GM18861 (cell line): Measurements from ENCODE around the gene PRR12.

Source experiments
- ATAC-seq: cut with Tn5 transposase; IDR thresholded peaks from one replicate; pipeline ENCODE4 v1.9.1; 2021; ENCODE audit not compliant: unreplicated experiment

Gene PRR12

DNA sequence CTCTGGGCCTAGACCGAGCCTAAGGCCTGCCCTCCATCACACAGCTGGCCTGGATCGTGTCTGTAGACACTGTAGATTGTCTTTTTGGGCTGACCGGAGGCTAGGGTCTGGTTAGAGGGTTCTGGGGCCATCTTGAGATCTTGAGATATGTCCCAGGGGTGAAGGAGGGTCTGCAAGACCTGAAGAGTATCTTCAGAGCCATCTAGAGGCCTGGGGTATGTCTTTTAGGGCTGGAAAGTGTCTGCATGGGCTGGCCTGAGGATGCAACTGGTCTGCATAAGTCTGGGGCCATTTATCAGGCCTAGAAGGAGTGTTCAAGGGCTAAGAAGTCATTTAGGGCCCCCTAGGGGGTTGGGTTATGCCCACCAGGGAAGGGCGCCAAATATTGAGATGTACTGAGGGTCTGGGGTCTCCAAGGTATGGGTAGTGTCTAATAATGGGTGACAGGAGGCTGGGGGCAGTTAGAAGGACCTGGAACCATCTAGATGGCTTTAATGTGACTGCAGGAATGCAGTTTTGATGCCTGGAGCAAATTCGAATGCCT is 51.6 kb downstream of the PRR12 start:
- ATAC-seq, result no peak

DNA sequence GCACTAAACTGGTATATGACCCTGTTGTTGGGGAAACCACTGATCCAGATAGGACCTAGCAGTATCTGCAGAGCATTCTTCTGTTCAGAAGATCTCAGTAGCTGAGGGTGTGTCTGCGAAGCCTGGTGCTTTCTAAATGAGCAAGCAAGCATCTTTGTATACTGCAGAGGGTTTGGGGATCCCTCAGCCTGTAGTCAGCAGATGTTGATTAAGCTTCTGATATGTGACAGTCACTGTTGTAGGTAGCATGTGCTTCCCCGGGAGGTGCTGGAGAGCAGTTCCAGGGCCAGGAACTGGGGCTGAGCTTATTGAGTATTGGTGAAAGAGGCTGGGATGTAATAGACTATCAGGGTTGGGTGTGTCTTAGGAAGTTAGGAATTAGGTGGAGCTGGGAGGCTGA is 52.5 kb downstream of the PRR12 start:
- ATAC-seq, result no peak

DNA sequence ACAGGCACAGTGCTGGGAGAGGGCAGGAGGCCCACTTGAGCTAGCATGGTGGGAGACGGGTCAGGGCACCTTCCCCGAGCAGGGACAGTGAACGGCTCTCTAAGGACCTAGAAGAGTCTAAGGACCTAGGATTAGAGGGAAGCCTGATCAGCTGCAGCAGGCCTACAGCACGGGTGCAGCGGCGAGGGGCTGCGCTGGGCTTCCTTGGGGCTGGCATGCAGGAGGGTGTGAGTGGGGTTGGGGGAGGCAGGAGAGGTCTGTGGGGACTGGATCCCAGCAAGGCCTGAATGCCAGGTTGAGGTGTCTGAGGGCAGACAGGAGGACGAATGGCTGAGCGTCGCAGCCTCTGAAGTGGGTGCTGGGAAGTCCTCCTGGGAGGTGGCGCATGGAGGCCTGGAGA is 54.6 kb downstream of the PRR12 start:
- ATAC-seq, result no peak

DNA sequence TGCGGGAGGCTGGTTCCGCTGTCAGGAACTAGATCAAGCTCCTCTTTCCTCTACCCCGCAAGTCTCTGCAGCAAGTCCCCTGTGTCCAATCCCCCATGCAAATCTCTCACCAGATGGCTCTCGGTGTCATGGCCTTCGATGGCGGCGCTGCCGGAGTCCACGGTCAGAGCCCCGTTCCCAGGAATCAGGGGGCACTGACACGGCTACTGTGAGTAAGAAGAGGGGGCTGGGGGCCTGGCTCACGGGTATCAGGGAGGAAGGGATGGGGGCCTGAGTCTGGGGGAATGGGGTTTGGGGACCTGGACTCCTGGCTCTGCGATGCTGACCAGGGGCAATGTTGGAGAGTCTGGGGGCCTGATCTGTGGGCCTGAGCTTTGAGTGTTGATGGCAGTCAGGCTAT is 55.0 kb downstream of the PRR12 start:
- ATAC-seq, result no peak

DNA sequence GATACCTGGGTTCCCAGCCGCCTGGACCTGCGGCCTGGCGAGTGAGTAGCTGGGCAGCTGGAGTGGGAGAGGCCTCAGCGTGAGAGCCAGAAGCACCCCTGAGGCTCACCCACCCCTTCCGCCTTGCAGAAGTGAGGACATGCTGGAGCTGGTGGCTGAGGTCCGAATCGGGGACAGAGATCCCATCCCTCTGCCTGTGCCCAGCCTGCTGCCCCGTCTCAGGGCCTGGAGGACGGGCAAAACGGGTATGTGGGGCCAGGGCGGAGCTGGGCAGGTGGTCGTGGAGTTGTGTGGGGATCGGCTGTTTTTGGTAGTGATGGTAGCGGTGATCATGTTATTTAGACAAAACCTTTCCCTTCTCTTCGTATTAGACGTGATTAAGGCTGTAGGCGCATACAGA is 55.6 kb downstream of the PRR12 start:
- ATAC-seq, result no peak

DNA sequence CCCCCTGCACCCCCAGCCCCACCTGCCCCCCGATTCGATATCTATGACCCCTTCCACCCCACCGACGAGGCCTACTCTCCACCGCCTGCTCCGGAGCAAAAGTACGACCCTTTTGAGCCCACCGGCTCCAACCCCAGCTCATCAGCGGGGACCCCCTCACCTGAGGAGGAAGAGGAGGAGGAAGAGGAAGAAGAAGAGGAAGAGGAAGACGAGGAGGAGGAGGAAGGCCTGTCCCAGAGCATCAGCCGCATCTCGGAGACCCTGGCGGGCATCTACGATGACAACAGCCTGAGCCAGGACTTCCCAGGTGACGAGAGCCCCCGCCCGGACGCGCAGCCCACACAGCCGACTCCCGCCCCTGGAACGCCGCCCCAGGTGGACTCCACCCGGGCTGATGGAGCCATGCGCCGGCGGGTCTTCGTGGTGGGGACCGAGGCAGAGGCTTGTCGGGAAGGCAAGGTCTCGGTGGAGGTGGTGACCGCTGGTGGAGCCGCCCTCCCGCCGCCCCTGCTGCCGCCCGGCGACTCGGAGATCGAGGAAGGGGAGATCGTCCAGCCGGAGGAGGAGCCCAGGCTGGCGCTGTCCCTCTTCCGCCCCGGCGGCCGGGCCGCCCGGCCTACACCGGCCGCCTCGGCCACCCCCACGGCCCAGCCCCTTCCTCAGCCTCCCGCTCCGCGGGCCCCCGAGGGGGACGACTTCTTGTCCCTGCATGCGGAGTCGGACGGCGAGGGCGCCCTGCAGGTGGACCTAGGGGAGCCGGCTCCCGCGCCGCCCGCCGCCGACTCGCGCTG is 60.2 kb downstream of the PRR12 start:
- no peak for ATAC-seq

DNA sequence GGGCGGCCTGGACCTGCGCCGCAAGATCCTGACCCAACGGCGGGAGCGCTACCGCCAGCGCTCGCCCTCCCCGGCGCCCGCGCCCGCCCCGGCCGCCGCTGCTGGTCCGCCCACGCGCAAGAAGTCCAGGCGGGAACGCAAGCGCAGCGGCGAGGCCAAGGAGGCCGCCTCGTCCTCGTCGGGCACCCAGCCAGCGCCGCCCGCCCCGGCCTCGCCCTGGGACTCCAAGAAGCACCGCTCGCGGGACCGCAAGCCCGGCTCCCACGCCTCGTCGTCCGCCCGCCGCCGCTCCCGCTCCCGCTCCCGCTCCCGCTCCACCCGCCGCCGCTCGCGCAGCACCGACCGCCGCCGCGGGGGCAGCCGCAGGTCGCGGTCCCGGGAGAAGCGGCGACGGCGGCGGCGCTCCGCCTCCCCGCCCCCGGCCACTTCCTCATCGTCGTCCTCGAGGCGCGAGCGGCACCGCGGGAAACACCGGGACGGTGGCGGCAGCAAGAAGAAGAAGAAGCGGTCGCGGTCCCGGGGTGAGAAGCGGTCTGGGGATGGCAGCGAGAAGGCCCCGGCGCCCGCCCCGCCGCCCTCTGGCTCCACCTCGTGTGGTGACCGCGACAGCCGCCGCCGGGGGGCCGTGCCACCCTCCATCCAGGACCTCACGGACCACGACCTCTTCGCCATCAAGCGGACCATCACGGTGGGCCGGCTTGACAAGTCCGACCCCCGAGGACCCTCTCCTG is 61.0 kb downstream of the PRR12 start:
- no peak for ATAC-seq

DNA sequence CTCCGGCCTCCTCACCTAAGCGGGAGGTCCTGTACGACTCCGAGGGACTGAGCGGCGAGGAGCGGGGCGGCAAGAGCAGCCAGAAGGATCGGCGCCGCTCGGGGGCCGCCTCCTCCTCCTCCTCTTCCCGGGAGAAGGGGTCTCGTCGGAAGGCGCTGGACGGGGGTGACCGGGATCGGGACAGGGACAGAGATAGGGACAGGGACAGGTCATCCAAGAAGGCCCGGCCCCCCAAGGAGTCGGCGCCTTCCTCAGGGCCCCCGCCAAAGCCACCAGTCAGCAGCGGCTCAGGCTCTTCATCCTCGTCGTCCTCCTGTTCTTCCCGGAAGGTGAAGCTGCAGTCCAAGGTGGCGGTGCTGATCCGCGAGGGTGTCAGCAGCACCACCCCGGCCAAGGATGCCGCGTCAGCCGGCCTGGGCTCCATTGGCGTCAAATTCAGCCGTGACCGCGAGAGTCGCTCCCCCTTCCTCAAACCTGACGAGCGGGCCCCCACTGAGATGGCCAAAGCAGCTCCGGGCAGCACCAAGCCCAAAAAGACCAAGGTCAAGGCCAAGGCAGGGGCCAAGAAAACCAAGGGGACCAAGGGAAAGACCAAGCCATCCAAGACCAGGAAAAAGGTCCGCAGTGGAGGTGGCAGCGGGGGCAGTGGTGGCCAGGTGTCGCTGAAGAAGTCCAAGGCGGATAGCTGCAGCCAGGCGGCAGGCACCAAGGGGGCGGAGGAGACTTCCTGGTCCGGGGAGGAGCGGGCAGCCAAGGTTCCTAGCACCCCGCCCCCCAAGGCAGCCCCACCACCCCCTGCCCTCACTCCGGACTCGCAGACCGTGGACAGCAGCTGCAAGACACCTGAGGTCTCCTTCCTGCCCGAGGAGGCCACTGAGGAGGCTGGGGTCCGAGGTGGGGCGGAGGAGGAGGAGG is 61.8 kb downstream of the PRR12 start:
- ATAC-seq, result no peak

DNA sequence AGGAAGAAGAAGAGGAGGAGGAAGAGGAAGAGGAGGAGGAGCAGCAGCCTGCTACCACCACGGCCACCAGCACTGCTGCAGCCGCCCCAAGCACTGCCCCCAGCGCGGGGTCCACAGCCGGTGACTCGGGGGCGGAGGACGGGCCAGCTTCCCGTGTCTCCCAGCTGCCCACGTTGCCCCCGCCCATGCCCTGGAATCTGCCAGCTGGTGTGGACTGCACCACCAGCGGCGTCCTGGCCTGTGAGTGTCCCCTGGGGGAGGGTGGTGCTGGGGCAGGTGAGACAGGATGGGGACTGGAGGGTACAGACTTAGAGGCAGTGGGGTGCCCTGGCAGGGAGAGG is 62.5 kb downstream of the PRR12 start:
- ATAC-seq, result no peak

DNA sequence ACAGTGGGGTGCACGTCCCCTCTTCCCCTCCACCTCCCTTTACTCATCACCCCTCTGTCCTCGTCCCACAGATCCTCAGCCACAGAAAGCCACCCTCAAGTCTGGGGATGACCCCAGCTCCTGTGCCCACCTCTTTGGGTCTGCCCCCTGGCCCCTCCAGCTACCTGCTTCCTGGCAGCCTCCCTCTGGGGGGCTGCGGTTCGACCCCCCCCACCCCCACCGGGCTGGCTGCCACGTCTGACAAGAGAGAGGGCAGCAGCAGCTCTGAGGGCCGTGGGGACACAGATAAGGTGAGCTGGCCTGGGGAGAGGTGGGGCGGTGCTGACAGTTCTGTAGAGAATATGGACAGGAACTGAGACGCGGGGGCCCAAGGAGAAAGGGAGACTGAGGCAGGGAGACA is 63.6 kb downstream of the PRR12 start:
- no peak for ATAC-seq

DNA sequence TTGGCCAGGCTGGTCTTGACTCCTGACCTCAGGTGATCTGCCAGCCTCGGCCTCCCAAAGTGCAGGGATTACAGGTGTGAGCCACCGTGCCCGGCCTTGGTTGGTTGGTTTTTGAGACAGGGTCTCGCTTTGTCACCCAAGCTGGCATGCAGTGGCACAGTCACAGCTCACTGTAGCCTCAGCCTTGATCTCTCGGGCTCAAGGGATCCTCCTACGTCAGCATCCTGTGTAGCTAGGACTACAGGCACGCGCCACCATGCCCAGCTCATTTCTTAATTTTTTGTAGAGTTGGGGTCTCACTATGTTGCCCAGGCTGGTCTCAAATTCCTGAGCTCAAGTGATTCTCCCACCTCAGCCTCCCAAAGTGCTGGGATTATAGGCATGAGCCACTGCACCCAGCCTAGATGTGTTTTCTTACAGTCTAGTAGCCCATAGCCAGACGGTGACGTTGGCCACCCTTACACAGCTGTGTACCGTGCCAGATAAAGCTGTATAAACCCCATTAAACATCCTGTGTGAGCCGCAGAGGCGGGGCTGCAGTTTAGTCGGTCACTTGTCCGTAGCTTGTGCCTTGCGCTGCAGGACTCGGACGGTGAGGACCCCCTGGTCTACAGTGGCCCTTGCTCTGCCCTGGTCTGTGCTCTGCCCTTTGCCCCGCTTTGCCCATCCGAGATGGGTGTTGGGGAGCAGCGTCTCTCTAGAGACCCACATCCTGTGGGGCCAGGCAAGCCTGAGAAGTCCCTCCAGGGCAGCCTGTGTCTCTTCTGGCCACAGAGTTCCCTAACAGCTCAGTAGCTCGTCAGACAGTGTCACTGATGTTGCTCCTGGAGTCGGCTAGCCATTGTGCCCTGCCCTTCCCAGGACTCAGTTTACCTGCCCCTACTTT is 64.8 kb downstream of the PRR12 start:
- no peak for ATAC-seq

DNA sequence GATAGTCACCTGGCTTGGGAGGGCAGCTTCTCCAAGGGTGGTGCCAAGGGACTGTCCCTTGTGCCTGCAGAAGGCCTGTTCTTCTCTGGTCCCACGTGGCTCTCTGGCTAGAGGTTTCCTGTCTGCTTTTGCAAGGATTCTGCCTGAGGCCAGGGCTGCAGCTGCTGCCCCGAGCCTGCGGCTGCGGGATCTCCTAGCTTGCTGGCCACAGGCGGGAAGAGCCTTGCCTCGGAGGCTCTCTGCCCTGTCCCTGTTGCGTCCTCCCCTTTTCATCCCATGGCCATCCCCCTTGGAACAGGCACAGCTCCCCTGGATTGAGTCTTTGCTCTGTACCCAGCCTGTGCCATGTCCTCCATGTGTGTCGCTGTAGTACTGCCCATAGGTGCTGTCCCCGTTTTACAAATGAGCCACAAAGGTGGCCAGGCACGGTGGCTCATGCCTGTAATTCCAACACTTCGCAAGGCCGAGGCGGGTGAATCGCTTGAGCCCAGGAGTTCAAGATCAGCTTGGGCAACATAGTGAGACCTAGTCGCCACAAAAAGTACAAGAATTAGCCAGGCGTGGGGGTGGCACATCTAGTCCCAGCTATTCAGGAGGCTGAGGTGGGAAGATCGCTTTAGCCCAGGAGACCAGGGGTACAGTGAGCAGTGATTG is 65.6 kb downstream of the PRR12 start:
- ATAC-seq, result no peak

DNA sequence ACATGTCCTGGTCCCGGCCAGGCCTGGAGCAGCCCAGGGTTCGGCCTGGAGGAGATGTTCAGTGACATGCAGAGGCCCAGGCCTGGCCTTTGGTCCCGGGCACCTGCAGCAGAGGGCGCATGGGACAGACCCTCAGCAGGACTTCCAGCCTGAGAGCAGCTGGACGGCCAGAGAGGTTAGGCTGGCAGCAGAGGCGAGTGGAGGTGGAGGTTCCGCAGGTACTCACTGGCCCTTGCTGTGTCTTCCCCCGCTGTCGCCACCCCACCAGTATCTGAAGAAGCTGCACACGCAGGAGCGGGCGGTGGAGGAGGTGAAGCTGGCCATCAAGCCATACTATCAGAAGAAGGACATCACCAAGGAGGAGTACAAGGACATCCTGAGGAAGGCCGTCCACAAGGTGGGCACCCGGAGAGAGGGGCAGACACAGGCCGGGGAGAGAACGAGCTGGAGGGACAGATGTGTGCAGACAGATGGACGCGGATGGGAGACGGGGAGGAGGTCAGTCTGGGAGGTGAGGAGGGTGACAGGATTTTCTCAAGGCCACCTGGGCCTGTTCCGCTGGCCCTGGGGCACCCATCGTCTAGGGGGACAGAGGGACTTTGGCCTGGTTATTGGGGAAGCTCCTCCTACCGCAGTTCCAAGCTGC is 66.6 kb downstream of the PRR12 start:
- ATAC-seq, result no peak

DNA sequence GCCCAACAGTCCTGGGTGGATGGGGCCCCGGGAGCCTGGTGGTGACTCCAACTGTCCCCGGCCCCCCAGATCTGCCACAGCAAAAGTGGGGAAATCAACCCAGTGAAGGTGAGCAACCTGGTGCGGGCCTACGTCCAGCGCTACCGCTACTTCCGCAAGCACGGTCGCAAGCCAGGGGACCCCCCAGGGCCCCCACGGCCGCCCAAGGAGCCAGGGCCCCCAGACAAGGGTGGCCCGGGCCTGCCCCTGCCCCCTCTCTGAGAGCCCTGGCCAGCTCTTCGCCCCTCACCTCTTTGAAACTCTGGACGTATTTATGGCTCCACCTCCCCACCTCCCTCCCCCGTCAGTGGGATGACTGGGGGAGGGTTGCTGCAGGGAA is 67.1 kb downstream of the PRR12 start:
- ATAC-seq, result no peak

DNA sequence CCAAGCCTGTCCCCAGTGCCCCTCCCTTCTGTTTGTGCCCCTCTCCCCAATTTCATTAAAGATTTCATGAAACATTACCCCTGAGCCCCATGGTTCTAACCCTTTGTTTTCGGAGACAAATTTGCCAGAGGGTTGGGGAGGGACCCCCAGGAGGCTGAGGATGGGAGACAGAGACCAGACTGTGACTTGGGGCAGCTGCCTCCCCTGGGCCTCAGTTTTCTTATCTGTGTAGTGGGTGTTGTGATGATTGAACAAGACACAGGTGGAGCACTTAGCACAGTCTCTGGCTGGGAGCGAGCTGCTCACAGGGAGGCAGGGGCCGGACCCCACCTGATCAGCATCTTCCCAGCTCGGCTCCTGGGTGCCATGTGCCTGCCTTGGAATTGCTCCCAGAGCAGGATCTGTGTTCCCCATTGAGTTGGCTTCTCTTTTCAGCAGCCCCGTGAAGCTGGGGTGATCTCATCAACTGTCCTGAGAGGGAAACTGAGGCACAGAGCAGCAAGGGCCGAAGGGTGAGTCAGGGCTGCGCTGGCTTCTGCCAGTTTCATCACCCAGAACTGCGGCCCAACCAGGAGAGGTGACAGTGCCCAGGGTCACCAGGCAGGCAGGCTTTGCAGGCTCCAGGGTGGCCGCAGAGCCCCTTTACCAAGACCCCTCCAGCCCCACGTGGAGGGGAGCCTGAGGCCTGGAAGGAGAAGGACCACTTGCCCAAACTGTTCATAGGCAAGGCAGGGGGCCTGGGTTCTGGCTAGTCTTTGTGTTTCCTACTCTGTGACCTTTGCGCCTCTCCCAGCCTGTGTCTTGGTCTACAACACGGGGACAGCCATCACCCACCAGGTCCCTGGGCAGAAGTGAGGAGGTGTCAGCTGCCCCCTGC is 67.8 kb downstream of the PRR12 start:
- ATAC-seq, result no peak

DNA sequence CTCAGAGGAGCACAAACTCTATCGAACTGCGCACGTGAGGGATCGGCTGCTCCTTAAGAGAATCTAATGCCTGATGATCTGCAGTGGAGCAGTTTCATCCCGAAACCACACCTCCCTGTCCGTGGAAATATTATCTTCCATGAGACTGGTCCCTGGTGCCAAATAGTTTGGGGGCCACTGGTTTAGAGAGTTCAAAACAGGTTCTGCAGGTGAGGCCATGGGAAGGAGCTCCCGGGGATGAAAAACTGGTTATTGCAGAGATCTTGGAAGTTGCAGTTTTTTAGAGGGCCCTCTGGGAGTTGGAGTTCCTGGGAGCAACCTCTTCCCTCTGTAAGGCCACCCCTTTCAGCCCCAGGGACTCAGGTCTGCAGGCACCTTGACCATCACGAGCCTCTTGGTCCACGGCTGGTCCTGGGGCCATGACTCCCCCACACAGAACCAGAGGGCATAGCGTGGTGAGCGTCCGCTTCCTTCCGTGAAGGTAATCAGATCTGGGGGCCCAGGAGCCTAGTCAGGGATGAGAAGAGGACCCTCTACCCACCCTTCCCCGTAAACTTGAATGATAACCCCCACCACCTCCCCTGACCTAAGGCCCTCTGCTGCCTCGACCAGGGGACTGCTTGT is 69.5 kb downstream of the PRR12 start:
- no peak for ATAC-seq

DNA sequence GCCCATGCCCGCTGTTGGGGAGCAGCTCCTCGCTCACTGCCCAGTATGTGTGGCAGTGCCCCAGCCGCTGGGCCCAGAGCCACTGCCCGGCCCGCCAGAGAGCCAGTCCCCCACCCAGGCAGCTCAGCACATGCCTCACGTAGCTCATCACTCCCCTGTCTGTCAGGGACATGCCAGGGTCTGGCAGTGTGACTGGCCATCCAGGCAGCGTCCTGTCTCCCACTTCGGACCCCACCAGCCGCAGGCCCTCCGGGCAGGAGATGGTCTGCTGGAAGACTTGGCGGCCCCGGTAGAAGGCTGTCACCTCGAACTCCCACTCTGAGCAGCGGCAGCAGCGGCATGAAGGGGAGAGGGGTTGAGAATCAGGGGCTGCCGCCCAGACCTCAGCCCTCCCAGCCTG is 71.0 kb downstream of the PRR12 start:
- no peak for ATAC-seq

DNA sequence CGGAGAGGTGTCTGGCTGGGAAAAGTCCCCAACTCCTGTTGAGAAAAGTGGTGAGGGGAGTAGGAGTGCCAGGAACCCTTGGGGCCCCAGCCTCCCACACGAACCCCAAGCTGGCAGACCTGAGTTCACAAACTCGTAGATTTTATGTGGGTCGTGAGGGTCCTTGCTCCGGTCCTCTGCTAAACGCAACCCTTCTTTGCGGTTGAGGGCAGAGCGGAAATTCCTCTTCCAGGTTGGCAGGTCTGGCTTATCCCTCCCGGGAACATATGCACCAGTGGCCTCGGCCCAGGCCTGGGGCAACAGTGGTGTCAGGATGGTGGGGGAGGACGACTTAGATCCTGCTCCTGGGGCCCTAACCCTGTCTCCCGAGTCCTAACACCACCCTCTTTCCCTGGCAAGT is 72.2 kb downstream of the PRR12 start:
- ATAC-seq, result no peak
